Measurements from ENCODE around the gene TEDDM1. TPM values are rescaled to one million over a fixed set of nuclear protein-coding genes. Genes with fewer than 3 reads are reported as not detected.

TEDDM1 gene
- total RNA-seq, 3 donors from 2014 or later = not detected

- no peak overlapping the region for H3K4me3 ChIP-seq
- no peak for DNase-seq
- H3K9me3 ChIP-seq = no peaks in the 10 kb centered on the region
- no peaks in the 10 kb centered on the region for H3K36me3 ChIP-seq (ENCODE audit: low read depth)
- intact Hi-C loops (cut with DNase I, micrococcal nuclease) = no loop called here
- TF ChIP-seq CTCF (IDR thresholded peaks at IDR 0.05) = no peak
- H3K4me1 ChIP-seq (ENCODE audit: low read depth) = no peaks in the 10 kb centered on the region
- ATAC-seq = no peak
These were observed 30.0 kb upstream of the TEDDM1 start for GRCh38 chr1:182430263-182431068.

GRCh38 chr1:182428043-182428442 is 27.6 kb upstream of the TEDDM1 start:
- Histone ChIP-seq H3K4me3 (no peak overlapping the region), H3K36me3 (ENCODE audit: low read depth) (no peaks in the 10 kb centered on the region), H3K9me3 (no peaks in the 10 kb centered on the region), H3K4me1 (ENCODE audit: low read depth) (no peaks in the 10 kb centered on the region)
- ATAC-seq (no peak), DNase-seq (no peak)
- TF ChIP-seq CTCF (IDR thresholded peaks at IDR 0.05) = no peak
- intact Hi-C loops (cut with DNase I, micrococcal nuclease) = no loop called here

GRCh38 chr1:182426442-182427430 is 26.3 kb upstream of the TEDDM1 start:
- no peak for ATAC-seq
- Histone ChIP-seq H3K36me3 (ENCODE audit: low read depth) (no peaks in the 10 kb centered on the region), H3K4me3 (no peak overlapping the region), H3K9me3 (no peaks in the 10 kb centered on the region), H3K4me1 (ENCODE audit: low read depth) (no peaks in the 10 kb centered on the region)
- TF ChIP-seq CTCF (IDR thresholded peaks at IDR 0.05) = no peak
- intact Hi-C loops (cut with DNase I, micrococcal nuclease) = no loop called here
- DNase-seq = no peak

- H3K4me3 ChIP-seq = no peak overlapping the region
- intact Hi-C loops (cut with DNase I, micrococcal nuclease) = no loop called here
- no peaks in the 10 kb centered on the region for H3K9me3 ChIP-seq
- no peak for TF ChIP-seq CTCF (IDR thresholded peaks at IDR 0.05)
- no peaks in the 10 kb centered on the region for H3K36me3 ChIP-seq (ENCODE audit: low read depth)
- DNase-seq = no peak
- no peaks in the 10 kb centered on the region for H3K4me1 ChIP-seq (ENCODE audit: low read depth)
- ATAC-seq = no peak
These were observed 15.3 kb upstream of the TEDDM1 start for GRCh38 chr1:182415789-182416188.

- ATAC-seq = no peak
- intact Hi-C loops (cut with DNase I, micrococcal nuclease) = no loop called here
These were observed 13.5 kb upstream of the TEDDM1 start for GRCh38 chr1:182413969-182414368.

More at GRCh38 chr1:182413969-182414368, 13.5 kb upstream of the TEDDM1 start:
- Histone ChIP-seq H3K4me3 (no peak overlapping the region), H3K36me3 (ENCODE audit: low read depth) (no peaks in the 10 kb centered on the region), H3K9me3 (no peaks in the 10 kb centered on the region), H3K4me1 (ENCODE audit: low read depth) (peaks cover 7% of the 10 kb centered on the region)
- DNase-seq = no peak
- TF ChIP-seq CTCF (IDR thresholded peaks at IDR 0.05) = no peak
